HepG2 (cell line): Measurements from ENCODE around the gene NME1. TPM values are rescaled to one million over a fixed set of nuclear protein-coding genes. Genes with fewer than 3 reads are reported as not detected.

Experiments used
- ATAC-seq: fragments of 200-7000 bp; cut with Tn5 transposase; 3 replicates; pipeline ENCODE4 v1.9.1; 2020; ENCODE audit warnings: mild to moderate bottlenecking, moderate library complexity
- BruUV-seq: library from RNA; stranded (reverse); fragments of 400-500 nt; replicated peaks from 2 replicates; lab custom pipeline; 2021; lab: Mats Ljungman, UMichigan
- CTCF ChIA-PET: fragments of 300-600 bp; formaldehyde crosslinking; extraction: SDS; loops from one replicate; lab custom pipeline; 2021; ENCODE audit warnings: low total read pairs, inconsistent platforms, low intra/inter-chr PET ratio; lab: Yijun Ruan, JAX
- POLR2A ChIA-PET: fragments of 350-600 bp; sonication (Branson Sonifier 250); formaldehyde crosslinking; loops from one replicate; lab custom pipeline; 2020; ENCODE audit warnings: antibody characterized with exemption, inconsistent platforms; lab: Yijun Ruan, JAX
- DNase-seq: peaks from one replicate; pipeline ENCODE4 v3.0.0-alpha.2; 2015; ENCODE audit warnings: low spot score
- FAIRE-seq: peaks from 3 replicates; lab custom pipeline; 2011; peaks lifted over from hg19 to GRCh38; lab: Jason Lieb, UNC
- H2AFZ ChIP-seq: one replicate; pipeline ENCODE4 v1.6.1; 2011; ENCODE audit warnings: low read length, inconsistent platforms
- H3K27ac ChIP-seq: fragments of 300-600 bp; 3 replicates; pipeline ENCODE4 v1.8.0; 2011; ENCODE audit warnings: mixed run types, mild to moderate bottlenecking, mixed read lengths, low read length, inconsistent platforms; ENCODE audit not compliant: insufficient read depth; ENCODE audit errors: extremely low read length
- H3K27me3 ChIP-seq, 2 experiments: fragments of 200-600 bp in 1 of 2; 2 replicates in 1 of 2; 3 replicates in 1 of 2; pipeline versions ENCODE4 v1.6.0 to v1.8.0; 2011; ENCODE audit warnings: low read length in 2 of 2, mild to moderate bottlenecking in 2 of 2, moderate library complexity in 2 of 2, inconsistent platforms in 1 of 2; ENCODE audit not compliant: insufficient read depth in 2 of 2, control insufficient read depth in 1 of 2
- H3K36me3 ChIP-seq, 2 experiments: fragments of 200-600 bp in 1 of 2; replicated peaks in 1 of 2; 2 replicates in 1 of 2; 3 replicates in 1 of 2; pipeline versions ENCODE4 v1.5.1 to v1.8.0; 2011; ENCODE audit warnings: low read length in 2 of 2, inconsistent platforms in 1 of 2; ENCODE audit not compliant: insufficient read depth in 2 of 2, control insufficient read depth in 1 of 2
- H3K4me1 ChIP-seq: 2 replicates; pipeline ENCODE4 v1.5.1; 2012; ENCODE audit warnings: low read length, inconsistent platforms; ENCODE audit not compliant: insufficient read depth
- H3K4me2 ChIP-seq: 2 replicates; pipeline ENCODE4 v1.6.0; 2011; ENCODE audit warnings: low read depth, low read length, inconsistent platforms
- H3K4me3 ChIP-seq, 3 experiments: fragments of 200-600 bp in 1 of 3; sonication (generic), shearing (Covaris generic) in 1 of 3; replicated peaks in 1 of 3; 2 replicates each; pipeline ENCODE4 v1.5.1; 2011 to 2016; ENCODE audit warnings: low read length in 3 of 3, inconsistent platforms in 2 of 3, low read depth in 2 of 3, mild to moderate bottlenecking in 2 of 3, control low read depth in 1 of 3, mixed read lengths in 1 of 3; ENCODE audit not compliant: insufficient read depth in 1 of 3
- H3K79me2 ChIP-seq: one replicate; pipeline ENCODE4 v1.6.1; 2011; ENCODE audit warnings: low read length, inconsistent platforms; ENCODE audit not compliant: insufficient read depth
- H3K9ac ChIP-seq: 2 replicates; pipeline ENCODE4 v1.6.0; 2011; ENCODE audit warnings: mild to moderate bottlenecking, low read depth, low read length, inconsistent platforms; ENCODE audit not compliant: insufficient read depth
- H3K9me3 ChIP-seq: 2 replicates; pipeline ENCODE4 v1.5.1; 2012; ENCODE audit warnings: mild to moderate bottlenecking, low read length
- H4K20me1 ChIP-seq: 2 replicates; pipeline ENCODE4 v1.6.0; 2011; ENCODE audit warnings: inconsistent platforms, mild to moderate bottlenecking, low read length, moderate library complexity; ENCODE audit not compliant: insufficient read depth
- MAFK ChIP-seq, 2 experiments: IDR thresholded peaks in 1 of 2; conservative IDR thresholded peaks in 1 of 2; 2 replicates each; pipeline ENCODE4 v1.6.1; 2011; ENCODE audit warnings: improper control_type of control experiment in 2 of 2, low read length in 2 of 2
- MIXL1 ChIP-seq: IDR thresholded peaks from 2 replicates; pipeline ENCODE4 v1.6.1; 2016
- REL ChIP-seq: sonication (generic); formaldehyde crosslinking; conservative IDR thresholded peaks from 2 replicates; pipeline ENCODE4 v1.8.0; 2022; ENCODE audit warnings: mild to moderate bottlenecking, missing genetic modification reagents, moderate library complexity
- ZNF224 ChIP-seq: sonication (generic); formaldehyde crosslinking; IDR thresholded peaks from 2 replicates; pipeline ENCODE4 v1.5.0; 2020; ENCODE audit warnings: mild to moderate bottlenecking, missing genetic modification reagents
- ZNF460 ChIP-seq: sonication (generic); formaldehyde crosslinking; IDR thresholded peaks from 2 replicates; pipeline ENCODE4 v1.5.1; 2020; ENCODE audit warnings: missing genetic modification reagents, mild to moderate bottlenecking, borderline replicate concordance
- ZNF773 ChIP-seq: sonication (generic); formaldehyde crosslinking; IDR thresholded peaks from 2 replicates; pipeline ENCODE4 v1.4.0; 2020; ENCODE audit warnings: missing genetic modification reagents, borderline replicate concordance
- ZNF776 ChIP-seq: sonication (generic); formaldehyde crosslinking; IDR thresholded peaks from 2 replicates; pipeline ENCODE4 v1.4.0; 2020; ENCODE audit warnings: mild to moderate bottlenecking, missing genetic modification reagents
- WGBS: methylation state at CpG from one replicate; pipeline ENCODE4 v1.1.6; 2017; ENCODE audit warnings: low lambda C conversion rate; 5-methylcytosine and 5-hydroxymethylcytosine counted together
- in situ Hi-C: cut with HindIII; loops from 2 replicates; pipeline ENCODE4 v1.10.0; 2017; ENCODE audit warnings: low pct_unique_long_range_greater_than_20kb; ENCODE audit not compliant: extremely low pct_ligation_motif_present
- intact Hi-C: fragments of 100-400 bp; cut with micrococcal nuclease; formaldehyde crosslinking; loops from one replicate; pipeline ENCODE4 v1.10.0; 2022; ENCODE audit not compliant: unreplicated experiment
- polyA plus RNA-seq, 8 experiments: library from polyadenylated mRNA; depleted of rRNA in 3 of 8; stranded (reverse) in 7 of 8; unstranded in 1 of 8; fragments of >200 nt; fragmentation: Illumina TruSeq in 4 of 8; extraction: Trizol in 4 of 8; gene quantifications; 2 replicates each; pipeline versions ENCODE4 v1.2.1 to v1.2.3, GENCODE V29; 2011 to 2016; ENCODE audit warnings: low read depth in 4 of 8, missing spikeins in 1 of 8, mixed read lengths in 1 of 8; ENCODE audit not compliant: insufficient read depth in 1 of 8
- total RNA-seq, 5 experiments: library from RNA; depleted of rRNA; stranded (reverse); fragments of >200 nt; fragmentation: Illumina TruSeq; extraction: Trizol; gene quantifications; 2 replicates each; pipeline ENCODE4 v1.2.3, GENCODE V29; 2016; ENCODE audit warnings: low read depth in 1 of 5
- TF ChIP-seq, protein P1 (sequence below): sonication (generic); formaldehyde crosslinking; IDR thresholded peaks from 2 replicates; pipeline ENCODE4 v1.5.0; 2020; ENCODE audit warnings: mild to moderate bottlenecking, missing genetic modification reagents, borderline replicate concordance
- TF ChIP-seq, protein P2 (sequence below): sonication (generic); formaldehyde crosslinking; IDR thresholded peaks from 2 replicates; pipeline ENCODE4 v1.4.0; 2020; ENCODE audit warnings: mild to moderate bottlenecking, missing genetic modification reagents
- TF ChIP-seq, protein P3 (sequence below): sonication (generic); formaldehyde crosslinking; conservative IDR thresholded peaks from 2 replicates; pipeline ENCODE4 v1.4.0; 2020; ENCODE audit warnings: mild to moderate bottlenecking, missing genetic modification reagents, moderate library complexity
- TF ChIP-seq, protein P4 (sequence below): sonication (generic); formaldehyde crosslinking; IDR thresholded peaks from 2 replicates; pipeline ENCODE4 v1.5.1; 2020; ENCODE audit warnings: mild to moderate bottlenecking, missing genetic modification reagents

Gene NME1
- total and polyA plus RNA-seq, 2 of the 13 experiments (the other 11 are each of a cell fraction or from before 2014, with no cell fraction given): 295 to 516 TPM

DNA sequence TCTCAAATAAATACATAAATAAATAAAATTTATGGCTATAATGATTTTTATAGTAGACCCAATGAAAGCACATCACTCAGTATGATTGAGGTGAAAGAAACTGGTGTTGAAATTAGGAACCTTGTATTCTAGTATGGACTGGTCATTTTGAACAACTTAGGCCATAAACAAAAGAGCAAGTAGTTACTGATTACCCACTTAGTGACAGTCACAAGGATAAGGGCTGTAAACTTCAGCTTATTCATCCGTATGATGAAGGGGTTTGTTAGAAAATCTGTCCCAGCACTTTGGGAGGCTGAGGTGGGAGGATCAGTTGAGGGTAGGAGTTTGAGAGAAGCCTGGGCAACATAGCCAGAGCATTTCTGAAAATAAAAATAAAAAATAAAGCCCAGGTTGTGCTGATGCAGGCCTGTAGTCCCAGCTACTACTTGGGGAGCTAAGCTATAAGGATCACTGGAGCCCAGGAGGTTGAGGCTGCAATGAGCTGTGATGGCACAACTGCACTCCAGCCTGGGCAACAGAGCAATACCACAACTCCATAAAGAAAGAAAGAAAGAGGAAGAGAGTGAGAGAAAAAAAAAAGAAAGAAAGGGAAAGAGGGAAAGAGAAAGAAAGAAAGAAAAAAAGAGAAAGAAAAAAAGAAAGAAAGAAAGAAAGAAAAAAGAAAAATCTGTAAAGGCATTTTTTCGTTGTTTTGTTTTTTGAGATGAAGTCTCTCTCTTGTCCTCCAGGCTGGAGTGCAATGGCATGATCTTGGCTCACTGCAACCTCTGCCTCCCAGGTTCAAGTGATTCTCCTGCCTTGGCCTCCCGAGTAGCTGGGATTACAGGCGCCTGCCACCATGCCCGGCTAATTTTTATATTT is 28.5 kb upstream of the NME1 start:
- peak overlapping the region; percentile 85 for H2AFZ ChIP-seq
- peak overlapping the region; percentile 23 for H3K27ac ChIP-seq
- peak overlapping the region; percentile 53; the same call in 1 of the 2 replicates for H3K9ac ChIP-seq
- FAIRE-seq (no peak), ATAC-seq (no peak), DNase-seq (no peak)
- ChIA-PET POLR2A (interaction anchor here (1.2 to 2.0 kb wide), 2 partner anchors 28 to 68 kb away, joined by 4 to 7 read pairs; partner anchors contain the start of gene NME1), CTCF (no interaction called here)
- H4K20me1 ChIP-seq: peaks cover 1% of the 10 kb centered on the region; the same call in 1 of the 2 replicates
- H3K4me1 ChIP-seq: peaks cover 64% of the 10 kb centered on the region
- H3K4me3 ChIP-seq: peak overlapping the region in 2 of 3 experiments; percentile 4 to 56; a peak in 1 of 6 replicates
- in situ Hi-C loops: no loop called here
- no peaks in the 10 kb centered on the region for H3K36me3 ChIP-seq
- intact Hi-C loops: no loop called here
- peaks cover 6% of the 10 kb centered on the region for H3K79me2 ChIP-seq
- no TSS peak for BruUV-seq
- no peaks in the 10 kb centered on the region for H3K9me3 ChIP-seq
- TF ChIP-seq ZNF460 (CRISPR knock-in tag) (peak; percentile 7; the same call in 1 of the 2 replicates), ZNF776 (CRISPR knock-in tag) (no peak), REL (CRISPR knock-in tag) (no peak), ZNF773 (CRISPR knock-in tag) (no peak), ZNF224 (CRISPR knock-in tag) (0 out of 2 replicates have a peak, but pooled peaks have one; percentile 38), MIXL1 (CRISPR knock-in tag) (peak; percentile 31; the same call in 1 of the 2 replicates), MAFK (conservative IDR thresholded peaks at IDR 0.05 in 1 of 2, IDR thresholded peaks at IDR 0.05 in 1 of 2; ENCODE audit: low read length in 2 of 2) (no peak)
- TF ChIP-seq, protein P1, sequence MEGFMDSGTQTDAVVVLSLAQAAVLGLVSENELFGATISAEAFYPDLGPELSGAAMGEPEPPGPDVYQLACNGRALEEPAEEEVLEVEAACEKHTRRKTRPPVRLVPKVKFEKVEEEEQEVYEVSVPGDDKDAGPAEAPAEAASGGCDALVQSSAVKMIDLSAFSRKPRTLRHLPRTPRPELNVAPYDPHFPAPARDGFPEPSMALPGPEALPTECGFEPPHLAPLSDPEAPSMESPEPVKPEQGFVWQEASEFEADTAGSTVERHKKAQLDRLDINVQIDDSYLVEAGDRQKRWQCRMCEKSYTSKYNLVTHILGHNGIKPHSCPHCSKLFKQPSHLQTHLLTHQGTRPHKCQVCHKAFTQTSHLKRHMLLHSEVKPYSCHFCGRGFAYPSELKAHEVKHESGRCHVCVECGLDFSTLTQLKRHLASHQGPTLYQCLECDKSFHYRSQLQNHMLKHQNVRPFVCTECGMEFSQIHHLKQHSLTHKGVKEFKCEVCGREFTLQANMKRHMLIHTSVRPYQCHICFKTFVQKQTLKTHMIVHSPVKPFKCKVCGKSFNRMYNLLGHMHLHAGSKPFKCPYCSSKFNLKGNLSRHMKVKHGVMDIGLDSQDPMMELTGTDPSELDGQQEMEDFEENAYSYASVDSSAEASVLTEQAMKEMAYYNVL (CRISPR knock-in tag): 0 out of 2 replicates have a peak, but pooled peaks have one; percentile 29
- TF ChIP-seq, protein P2, sequence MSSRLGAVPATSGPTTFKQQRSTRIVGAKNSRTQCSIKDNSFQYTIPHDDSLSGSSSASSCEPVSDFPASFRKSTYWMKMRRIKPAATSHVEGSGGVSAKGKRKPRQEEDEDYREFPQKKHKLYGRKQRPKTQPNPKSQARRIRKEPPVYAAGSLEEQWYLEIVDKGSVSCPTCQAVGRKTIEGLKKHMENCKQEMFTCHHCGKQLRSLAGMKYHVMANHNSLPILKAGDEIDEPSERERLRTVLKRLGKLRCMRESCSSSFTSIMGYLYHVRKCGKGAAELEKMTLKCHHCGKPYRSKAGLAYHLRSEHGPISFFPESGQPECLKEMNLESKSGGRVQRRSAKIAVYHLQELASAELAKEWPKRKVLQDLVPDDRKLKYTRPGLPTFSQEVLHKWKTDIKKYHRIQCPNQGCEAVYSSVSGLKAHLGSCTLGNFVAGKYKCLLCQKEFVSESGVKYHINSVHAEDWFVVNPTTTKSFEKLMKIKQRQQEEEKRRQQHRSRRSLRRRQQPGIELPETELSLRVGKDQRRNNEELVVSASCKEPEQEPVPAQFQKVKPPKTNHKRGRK (CRISPR knock-in tag): peak; percentile 92
- TF ChIP-seq, protein P3, sequence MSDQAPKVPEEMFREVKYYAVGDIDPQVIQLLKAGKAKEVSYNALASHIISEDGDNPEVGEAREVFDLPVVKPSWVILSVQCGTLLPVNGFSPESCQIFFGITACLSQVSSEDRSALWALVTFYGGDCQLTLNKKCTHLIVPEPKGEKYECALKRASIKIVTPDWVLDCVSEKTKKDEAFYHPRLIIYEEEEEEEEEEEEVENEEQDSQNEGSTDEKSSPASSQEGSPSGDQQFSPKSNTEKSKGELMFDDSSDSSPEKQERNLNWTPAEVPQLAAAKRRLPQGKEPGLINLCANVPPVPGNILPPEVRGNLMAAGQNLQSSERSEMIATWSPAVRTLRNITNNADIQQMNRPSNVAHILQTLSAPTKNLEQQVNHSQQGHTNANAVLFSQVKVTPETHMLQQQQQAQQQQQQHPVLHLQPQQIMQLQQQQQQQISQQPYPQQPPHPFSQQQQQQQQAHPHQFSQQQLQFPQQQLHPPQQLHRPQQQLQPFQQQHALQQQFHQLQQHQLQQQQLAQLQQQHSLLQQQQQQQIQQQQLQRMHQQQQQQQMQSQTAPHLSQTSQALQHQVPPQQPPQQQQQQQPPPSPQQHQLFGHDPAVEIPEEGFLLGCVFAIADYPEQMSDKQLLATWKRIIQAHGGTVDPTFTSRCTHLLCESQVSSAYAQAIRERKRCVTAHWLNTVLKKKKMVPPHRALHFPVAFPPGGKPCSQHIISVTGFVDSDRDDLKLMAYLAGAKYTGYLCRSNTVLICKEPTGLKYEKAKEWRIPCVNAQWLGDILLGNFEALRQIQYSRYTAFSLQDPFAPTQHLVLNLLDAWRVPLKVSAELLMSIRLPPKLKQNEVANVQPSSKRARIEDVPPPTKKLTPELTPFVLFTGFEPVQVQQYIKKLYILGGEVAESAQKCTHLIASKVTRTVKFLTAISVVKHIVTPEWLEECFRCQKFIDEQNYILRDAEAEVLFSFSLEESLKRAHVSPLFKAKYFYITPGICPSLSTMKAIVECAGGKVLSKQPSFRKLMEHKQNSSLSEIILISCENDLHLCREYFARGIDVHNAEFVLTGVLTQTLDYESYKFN: no peak
- TF ChIP-seq, protein P4, sequence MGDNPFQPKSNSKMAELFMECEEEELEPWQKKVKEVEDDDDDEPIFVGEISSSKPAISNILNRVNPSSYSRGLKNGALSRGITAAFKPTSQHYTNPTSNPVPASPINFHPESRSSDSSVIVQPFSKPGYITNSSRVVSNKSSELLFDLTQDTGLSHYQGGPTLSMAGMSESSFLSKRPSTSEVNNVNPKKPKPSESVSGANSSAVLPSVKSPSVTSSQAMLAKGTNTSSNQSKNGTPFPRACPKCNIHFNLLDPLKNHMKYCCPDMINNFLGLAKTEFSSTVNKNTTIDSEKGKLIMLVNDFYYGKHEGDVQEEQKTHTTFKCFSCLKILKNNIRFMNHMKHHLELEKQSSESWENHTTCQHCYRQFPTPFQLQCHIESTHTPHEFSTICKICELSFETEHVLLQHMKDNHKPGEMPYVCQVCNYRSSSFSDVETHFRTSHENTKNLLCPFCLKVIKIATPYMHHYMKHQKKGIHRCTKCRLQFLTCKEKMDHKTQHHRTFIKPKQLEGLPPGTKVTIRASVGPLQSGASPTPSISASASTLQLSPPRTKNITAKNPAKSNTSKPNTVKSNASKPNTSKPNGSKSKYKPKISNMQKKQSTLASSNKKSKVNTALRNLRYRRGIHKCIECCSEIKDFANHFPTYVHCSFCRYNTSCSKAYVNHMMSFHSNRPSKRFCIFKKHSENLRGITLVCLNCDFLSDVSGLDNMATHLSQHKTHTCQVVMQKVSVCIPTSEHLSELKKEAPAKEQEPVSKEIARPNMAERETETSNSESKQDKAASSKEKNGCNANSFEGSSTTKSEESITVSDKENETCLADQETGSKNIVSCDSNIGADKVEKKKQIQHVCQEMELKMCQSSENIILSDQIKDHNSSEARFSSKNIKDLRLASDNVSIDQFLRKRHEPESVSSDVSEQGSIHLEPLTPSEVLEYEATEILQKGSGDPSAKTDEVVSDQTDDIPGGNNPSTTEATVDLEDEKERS: 0 out of 2 replicates have a peak, but pooled peaks have one; percentile 37
- peak overlapping the region; percentile 81 for H3K4me2 ChIP-seq
- WGBS: 14% methylated on average over 5 of the region's 5 CpGs
- H3K27me3 ChIP-seq: peaks cover 0 to under 1% of the 10 kb centered on the region in 2 experiments; a peak in 1 of 5 replicates
